Measurements from ENCODE around the gene PRKCA.
"Not testable (repeated sequence)": the region's sequence is repeated elsewhere in the genome, so short reads cannot be mapped to it uniquely, and the experiment has no call there.

Gene PRKCA

GRCh38 chr17:66301864-66302741 is at the start of gene PRKCA:
TSS of gene PRKCA (plus strand) at chr17:66302613.
- DNase-seq, result peak; percentile 39

GRCh38 chr17:66253458-66253857 is 49.0 kb upstream of the PRKCA start:
- DNase-seq, result not testable (repeated sequence)

- DNase-seq, result no peak
These were observed 47.3 kb upstream of the PRKCA start for GRCh38 chr17:66255112-66255511.

- DNase-seq, result no peak
These were observed 46.9 kb upstream of the PRKCA start for GRCh38 chr17:66255527-66255971.

DNA sequence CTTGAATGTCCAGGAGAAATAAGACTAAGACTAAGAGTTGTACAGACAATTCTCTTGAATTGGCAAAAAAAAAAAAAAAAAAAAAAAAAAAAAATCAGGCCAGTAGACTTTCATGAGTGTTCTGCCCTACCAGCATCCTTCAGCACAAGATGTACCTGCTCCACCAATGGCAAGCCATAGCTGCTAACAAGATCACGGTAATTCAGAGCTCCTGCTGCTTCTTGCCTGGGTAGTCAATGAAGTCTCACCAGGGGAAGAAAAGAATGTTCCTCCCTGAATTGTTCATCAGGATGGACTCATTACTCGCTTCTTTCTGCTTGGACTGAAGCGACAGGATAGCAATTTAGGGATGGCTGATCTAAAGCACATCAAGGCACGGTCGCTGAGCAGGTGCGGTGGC is 42.1 kb upstream of the PRKCA start:
- DNase-seq, result no peak

DNA sequence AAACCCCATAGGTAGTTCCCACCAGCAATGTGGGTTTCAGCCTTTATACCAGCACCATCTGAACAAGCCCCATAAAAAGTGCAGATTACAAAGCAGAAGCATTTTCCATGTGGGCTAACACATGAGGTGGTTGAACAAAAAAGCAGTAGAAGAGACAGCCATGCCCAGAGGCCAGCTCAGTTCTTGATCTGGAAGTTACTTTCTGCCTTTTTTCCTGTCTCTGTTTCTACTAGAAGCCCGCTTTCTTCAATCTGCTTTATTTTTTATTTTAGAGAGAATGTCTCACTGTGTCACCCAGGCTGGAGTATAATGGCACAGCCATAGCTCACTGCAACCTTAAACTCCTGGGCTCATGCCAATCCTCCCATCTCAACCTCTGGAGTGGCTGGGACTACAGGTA is 41.7 kb upstream of the PRKCA start:
- no peak for DNase-seq

GRCh38 chr17:66262767-66263166 is 39.6 kb upstream of the PRKCA start:
- no peak for DNase-seq

DNA sequence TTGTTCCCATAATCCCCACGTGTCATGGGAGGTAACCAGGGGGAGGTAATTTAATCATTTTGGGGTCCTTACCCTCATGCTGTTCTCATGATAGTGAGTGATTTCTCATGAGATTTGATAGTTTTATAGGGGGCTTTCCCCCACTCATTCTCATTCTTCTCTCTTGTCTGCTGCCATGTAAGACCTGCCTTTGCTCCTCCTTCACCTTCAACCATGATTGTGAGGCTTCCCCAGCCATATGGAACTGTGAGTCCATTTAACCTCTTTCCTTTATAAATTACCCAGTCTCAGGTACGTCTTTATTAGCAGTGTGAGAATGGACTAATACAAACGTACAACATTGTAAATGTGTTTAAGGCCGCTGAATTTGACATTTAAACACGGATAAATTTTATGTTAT is 37.7 kb upstream of the PRKCA start:
- DNase-seq, result no peak

DNA sequence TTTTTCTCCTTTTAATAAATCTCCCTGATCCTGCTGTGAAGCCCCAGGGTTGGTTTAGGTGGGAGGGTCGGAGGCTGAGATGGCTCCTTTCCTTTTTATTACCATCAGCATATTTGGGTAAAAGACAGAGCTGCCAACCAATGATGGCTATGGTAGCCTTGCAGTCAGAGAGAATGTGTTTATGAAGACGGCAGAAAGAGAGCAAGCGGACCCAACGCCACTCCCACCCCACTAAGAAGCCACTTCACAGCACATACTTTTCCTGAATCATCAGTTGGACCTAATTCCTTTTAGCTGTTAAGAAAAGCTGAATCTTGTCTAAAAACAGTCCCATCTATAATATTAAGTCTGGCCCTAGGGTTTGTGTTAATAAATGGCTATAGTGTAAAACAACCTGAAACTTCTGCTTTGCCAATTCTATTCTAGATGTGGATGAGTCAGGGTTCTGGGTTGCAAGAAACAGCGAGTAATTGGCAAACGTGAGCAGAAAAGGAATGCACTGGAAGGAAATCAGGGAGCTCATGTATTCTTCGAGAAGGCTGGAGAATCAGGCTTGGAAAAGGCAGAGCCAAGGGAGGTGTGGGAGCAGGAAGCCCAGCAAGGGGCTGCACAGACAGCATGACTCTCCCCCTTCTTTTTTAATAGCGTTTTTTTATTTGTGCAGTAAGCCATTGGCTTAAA is 34.0 kb upstream of the PRKCA start:
- peak; percentile 42 for DNase-seq

- DNase-seq, result no peak
These were observed 32.3 kb upstream of the PRKCA start for GRCh38 chr17:66270106-66270505.

GRCh38 chr17:66271512-66271911 is 30.9 kb upstream of the PRKCA start:
- DNase-seq, result no peak

DNA sequence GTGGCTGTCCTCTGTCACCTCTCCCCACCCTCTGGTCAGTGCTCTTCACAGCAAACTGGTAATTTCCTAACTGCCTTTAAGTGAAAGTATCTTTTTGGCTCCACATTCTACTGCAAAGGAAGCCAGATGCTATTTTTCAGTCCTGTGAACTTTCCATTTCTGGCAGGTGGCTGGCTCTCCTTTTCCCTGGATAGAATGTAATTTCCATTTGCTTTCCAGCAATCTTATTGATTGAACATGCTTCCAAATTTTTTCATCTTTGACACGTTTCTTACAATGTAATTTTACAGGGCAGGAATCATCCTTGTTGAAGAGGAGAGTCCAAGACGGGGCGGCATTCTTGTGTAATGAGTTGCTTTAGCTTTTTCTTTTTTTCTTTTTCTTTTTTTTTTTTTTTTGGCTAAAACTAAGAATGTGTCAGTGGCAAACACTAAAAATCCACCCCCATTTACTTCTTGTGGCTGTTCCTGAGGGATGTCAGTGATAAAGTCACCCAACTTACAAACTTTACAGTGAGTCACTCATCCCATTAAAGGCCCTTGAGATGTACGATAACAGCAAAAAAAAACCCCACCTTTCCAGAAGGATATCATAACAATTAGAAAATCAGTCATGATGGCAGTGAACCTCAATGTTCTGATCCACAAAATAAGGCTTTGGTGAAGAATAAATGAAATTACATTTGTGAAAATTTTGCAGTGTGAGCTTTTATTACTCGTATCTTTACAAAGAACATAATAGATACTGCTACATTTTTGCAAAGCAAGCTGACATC is 29.4 kb upstream of the PRKCA start:
- peak; percentile 67 for DNase-seq

DNA sequence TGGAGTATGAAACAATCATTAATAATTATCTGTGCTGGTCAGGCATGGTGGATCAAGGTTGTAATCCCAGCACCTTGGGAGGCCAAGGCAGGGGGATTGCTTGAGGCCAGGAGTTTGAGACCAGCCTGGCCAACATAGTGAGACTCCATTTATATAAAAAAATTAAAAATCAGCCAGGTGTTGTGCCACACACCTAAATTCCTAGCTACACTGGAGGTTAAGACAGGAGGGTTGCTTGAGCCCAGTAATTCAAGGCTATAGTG is 28.9 kb upstream of the PRKCA start:
- DNase-seq, result no peak

DNA sequence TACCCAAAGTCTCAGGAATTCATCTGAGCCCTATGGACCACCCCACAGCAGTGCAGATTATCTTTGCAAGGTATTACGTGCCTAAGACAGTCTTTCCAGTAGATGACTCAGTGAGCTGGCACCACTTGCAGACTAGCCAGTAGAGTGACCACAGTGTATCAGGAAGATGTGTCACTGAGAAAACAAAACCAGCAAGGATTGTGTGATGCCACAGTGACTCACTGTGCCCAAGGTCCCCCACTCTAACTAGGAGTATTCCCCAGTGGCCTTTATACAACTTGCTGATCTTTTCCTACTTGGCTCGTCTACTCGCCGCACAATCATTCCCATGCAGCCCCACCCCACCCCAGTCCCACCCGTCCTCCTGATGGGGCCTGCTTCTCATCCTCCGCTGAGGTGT is 26.8 kb upstream of the PRKCA start:
- peak; percentile 84 for DNase-seq

DNA sequence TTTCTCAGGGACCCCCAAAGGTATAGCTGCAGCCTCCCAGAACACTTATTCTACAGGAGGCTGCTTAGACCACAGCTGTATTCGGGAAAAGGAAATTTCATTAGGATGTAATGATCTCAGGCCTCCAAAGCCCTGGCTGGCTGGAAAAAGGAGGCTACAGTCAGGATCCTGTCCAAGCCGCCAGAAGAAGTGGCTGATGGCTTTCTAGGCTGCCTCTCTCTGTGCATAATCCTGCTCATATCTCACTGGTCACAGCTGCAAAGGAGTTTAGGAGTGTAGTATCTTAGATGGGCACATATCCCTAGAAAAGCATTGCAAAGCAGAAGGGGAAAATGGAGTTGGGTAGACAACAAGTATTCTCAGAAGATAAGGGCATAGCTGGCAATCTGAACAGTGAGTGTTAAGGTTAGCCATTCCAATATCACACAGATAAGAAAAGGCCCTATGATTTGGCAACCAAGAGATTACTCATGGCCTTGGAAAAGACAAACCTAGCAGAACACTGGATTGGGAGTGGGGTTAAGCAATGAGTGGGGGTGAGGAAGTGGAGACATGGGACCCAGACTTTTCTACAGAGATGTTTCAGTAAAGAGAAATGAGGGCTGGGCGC is 26.0 kb upstream of the PRKCA start:
- no peak for DNase-seq

DNA sequence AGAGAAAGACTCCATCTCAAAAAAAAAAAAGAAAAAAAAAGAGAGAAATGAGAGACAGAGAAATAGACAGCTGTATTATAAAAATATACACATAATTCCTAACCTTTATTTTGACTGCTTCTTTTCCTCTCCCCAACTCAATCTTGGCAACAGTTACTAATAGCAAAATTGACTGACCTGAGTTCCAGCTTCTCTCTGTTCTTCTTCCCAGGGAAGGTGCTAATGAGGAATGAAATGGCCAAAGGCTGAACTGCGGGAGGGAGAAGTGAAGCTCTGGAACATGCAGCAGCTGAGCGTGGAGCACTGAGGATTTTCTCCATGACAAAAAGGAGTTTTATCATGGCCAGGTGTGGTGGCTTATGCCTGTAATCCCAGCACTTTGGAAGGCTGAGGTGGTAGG is 25.2 kb upstream of the PRKCA start:
- no peak for DNase-seq

DNA sequence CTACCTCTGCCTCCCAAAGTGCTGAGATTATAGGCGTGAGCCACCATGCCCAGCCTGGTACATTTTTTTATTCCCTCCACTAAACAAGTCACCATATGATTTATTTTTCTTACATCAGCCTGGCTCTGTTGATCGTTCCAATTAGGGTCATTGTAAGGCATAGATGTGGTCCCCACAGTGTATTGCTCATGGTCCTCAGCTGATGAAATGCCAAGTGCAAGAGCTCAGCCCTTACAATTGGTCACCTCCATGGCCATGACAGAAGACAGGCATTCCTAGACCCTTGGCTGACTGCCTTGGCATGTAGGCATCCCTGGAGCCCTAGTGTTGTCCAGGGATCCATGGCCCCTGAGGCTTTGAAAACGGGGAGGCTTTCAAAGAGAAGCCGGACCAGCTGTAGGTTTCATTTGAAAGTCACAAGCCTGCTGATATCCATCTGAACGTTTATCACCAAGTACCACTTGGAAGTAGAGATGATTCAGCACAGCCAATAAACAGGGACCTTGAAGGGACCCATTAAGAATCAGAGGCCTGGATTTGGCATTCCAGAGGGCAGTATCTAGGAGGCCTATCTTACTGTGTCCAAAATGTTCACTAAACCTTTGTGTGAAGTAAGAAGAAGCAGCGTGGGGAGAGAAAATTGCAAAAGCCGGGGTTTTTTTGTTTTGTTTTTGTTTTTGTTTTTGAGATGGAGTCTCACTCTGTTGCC is 20.6 kb upstream of the PRKCA start:
- no peak for DNase-seq

DNA sequence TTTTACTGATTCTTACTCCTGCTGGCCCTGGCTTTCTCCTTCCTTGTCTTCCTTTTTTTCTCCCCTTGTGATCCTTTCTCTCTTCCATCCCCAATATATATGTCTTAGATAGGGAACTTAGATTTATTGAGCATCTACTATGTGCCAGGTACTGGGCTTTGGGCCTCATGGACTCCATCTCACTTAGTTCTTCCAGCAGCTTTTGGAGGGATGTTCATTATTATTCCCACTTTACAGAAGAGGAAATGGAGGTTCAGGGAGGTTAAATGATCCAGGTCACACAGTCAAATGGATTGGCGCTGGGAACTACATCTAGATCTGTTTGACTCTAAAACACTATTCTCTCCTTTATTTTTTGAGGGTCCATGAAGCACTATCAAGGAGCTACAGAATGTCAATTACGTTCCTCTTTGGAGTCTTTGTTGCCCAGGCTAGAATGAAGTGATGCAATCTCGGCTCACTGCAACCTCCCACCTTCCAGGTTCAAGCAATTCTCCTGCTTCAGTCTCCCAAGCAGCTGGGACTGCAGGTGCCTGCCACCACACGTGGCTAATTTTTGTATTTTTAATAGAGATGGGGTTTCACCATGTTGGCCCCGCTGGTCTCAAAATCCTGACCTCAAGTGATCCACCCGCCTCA is 19.0 kb upstream of the PRKCA start:
- DNase-seq, result no peak

DNA sequence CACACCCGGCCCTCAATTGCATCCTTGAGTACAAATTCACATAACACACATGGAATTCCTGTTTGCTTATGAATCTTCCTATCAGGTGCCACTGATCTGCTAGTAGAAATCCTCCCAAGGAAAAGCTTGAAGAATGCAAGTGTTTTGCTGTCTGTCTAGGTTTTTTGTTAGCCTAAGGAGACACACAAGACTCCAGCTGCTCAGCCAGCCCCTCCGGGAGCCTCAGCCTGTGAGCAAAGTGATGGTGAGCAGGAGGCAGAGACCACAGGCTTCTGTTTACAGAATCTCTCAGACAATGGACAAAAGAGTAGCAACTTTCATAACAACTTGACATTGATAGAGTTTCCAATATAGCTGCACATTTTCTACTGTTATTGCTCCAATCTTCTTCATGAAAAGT is 18.4 kb upstream of the PRKCA start:
- no peak for DNase-seq

DNA sequence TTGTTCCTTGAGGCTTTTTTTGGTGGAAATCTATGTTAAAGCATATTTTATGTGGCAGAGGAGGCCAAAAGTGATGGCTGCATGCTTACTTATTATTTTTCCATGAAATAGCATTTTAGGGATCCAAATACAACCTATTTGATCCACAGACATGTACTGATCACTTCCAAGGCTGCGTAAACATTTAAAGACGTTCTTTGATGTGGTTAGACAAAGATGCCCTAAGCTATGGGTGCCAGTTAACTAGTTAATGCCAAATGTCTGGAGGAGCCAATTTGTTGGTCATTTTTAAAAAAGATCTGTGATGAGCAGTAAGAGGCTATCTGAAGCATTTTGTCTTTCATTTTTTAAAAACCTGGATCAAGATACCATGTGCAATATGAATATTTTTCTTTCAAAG is 17.3 kb upstream of the PRKCA start:
- no peak for DNase-seq

- no peak for DNase-seq
These were observed 14.5 kb upstream of the PRKCA start for GRCh38 chr17:66287911-66288310.

DNA sequence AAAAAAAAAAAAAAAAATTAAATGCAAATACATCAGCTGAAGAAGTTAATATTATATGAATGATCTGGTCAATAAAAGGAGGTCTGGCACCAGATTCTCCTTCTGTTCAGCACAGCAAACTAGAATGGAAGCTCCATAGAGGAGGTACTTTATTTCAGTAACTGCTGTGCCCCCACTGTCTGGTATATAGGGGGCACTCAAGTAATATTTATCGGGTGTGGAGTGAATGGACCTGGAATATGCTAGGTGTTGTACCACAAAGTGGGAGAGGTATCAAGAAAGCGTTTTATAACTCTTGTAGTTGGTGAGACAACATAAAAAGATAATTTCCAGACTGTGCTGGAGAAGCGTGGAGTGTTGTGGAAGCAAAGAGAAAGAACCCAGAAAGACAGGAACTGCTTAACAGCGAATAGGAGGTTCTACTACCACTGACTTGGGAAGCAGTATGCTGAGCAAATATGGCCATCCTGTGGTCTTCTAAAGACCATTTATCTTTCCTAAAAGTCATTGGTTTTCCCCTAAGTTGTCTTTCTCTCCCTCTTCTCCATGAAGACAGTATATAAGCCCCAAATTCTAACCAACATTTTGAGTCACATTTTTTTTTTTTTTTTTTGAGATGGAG is 12.2 kb upstream of the PRKCA start:
- no peak for DNase-seq
